Endothelial cell of umbilical vein (primary cell): ENCODE data around the gene OR4D1. TPM values are rescaled to one million over a fixed set of nuclear protein-coding genes. Genes with fewer than 3 reads are reported as not detected.

Experiments used
- BruUV-seq: library from RNA; stranded (reverse); fragments of 400-500 nt; replicated peaks from 2 replicates; lab custom pipeline; 2021; lab: Mats Ljungman, UMichigan
- CTCF ChIA-PET: fragments of 300-600, 350-600 bp; sonication (Branson Sonifier 250); formaldehyde crosslinking; loops from one replicate; lab custom pipeline; 2021; ENCODE audit warnings: antibody characterized with exemption, inconsistent platforms; lab: Charles Lee
- POLR2A ChIA-PET: fragments of 300-600, 350-600 bp; sonication (Branson Sonifier 250); formaldehyde crosslinking; loops from one replicate; lab custom pipeline; 2021; ENCODE audit warnings: antibody characterized with exemption, inconsistent platforms; lab: Charles Lee
- DNase-seq: peaks from one replicate; pipeline ENCODE4 v3.0.0-alpha.2; 2011; ENCODE audit warnings: low read depth, low spot score
- FAIRE-seq: peaks from 2 replicates; lab custom pipeline; 2011; peaks lifted over from hg19 to GRCh38; lab: Jason Lieb, UNC
- H2AFZ ChIP-seq: 2 replicates; pipeline ENCODE4 v1.6.0; 2012; ENCODE audit warnings: low read depth, low read length, control low read depth, inconsistent platforms
- H3K27ac ChIP-seq: 2 replicates; pipeline ENCODE4 v1.5.1; 2011; ENCODE audit warnings: low read depth, mild to moderate bottlenecking, control low read depth, low read length, moderate library complexity; ENCODE audit not compliant: insufficient read depth
- H3K27me3 ChIP-seq, 2 experiments: 2 replicates each; pipeline versions ENCODE4 v1.6.0 to v1.6.1; 2011; ENCODE audit warnings: low read length in 2 of 2, mixed read lengths in 1 of 2; ENCODE audit not compliant: control insufficient read depth in 2 of 2, insufficient read depth in 2 of 2
- H3K36me3 ChIP-seq, 2 experiments: 2 replicates in 1 of 2; 3 replicates in 1 of 2; pipeline ENCODE4 v1.5.1; 2011; ENCODE audit warnings: low read length in 2 of 2, mild to moderate bottlenecking in 1 of 2, moderate library complexity in 1 of 2; ENCODE audit not compliant: control insufficient read depth in 2 of 2, insufficient read depth in 2 of 2; ENCODE audit errors: extremely low read depth in 1 of 2
- H3K4me1 ChIP-seq: 3 replicates; pipeline ENCODE4 v1.5.1; 2011; ENCODE audit warnings: mild to moderate bottlenecking, low read length; ENCODE audit not compliant: control insufficient read depth, insufficient read depth; ENCODE audit errors: extremely low read depth
- H3K4me2 ChIP-seq: 2 replicates; pipeline ENCODE4 v1.6.1; 2011; ENCODE audit warnings: low read length, control low read depth, mixed read lengths; ENCODE audit not compliant: insufficient read depth
- H3K4me3 ChIP-seq, 3 experiments: fragments of 200-600 bp in 1 of 3; sonication (generic), shearing (Covaris generic) in 1 of 3; replicated peaks in 1 of 3; 2 replicates each; pipeline ENCODE4 v1.5.1; 2011 to 2016; ENCODE audit warnings: control low read depth in 3 of 3, low read length in 3 of 3, mild to moderate bottlenecking in 2 of 3, inconsistent platforms in 1 of 3, low read depth in 1 of 3, moderate library complexity in 1 of 3; ENCODE audit not compliant: insufficient read depth in 1 of 3
- H3K79me2 ChIP-seq: 2 replicates; pipeline ENCODE4 v1.6.0; 2012; ENCODE audit warnings: low read length, inconsistent platforms; ENCODE audit not compliant: control insufficient read depth, insufficient read depth
- H3K9ac ChIP-seq: replicated peaks from 2 replicates; pipeline ENCODE3; 2011; ENCODE audit warnings: low read length, control low read depth; ENCODE audit not compliant: insufficient read depth; ENCODE audit errors: extremely low read depth
- H3K9me1 ChIP-seq: replicated peaks from 3 replicates; pipeline ENCODE4 v1.6.0; 2011; ENCODE audit warnings: mild to moderate bottlenecking, low read length; ENCODE audit not compliant: control insufficient read depth, insufficient read depth; ENCODE audit errors: extremely low read depth
- H3K9me3 ChIP-seq: replicated peaks from 2 replicates; pipeline ENCODE4 v1.5.1; 2012; ENCODE audit warnings: low read length, inconsistent platforms; ENCODE audit not compliant: control insufficient read depth, insufficient read depth
- H4K20me1 ChIP-seq: replicated peaks from 2 replicates; pipeline ENCODE3; 2011; ENCODE audit warnings: mild to moderate bottlenecking, low read length; ENCODE audit not compliant: control insufficient read depth, insufficient read depth; ENCODE audit errors: extremely low read depth
- EZH2 ChIP-seq: IDR thresholded peaks from 2 replicates; pipeline ENCODE4 v1.6.1; 2012; ENCODE audit warnings: borderline replicate concordance, low read depth, mild to moderate bottlenecking, moderate library complexity, low read length, inconsistent platforms; ENCODE audit not compliant: severe bottlenecking
- FOS ChIP-seq: IDR thresholded peaks from 2 replicates; pipeline ENCODE4 v1.6.1; 2011; ENCODE audit warnings: mild to moderate bottlenecking, low read length, moderate library complexity, borderline replicate concordance; ENCODE audit not compliant: insufficient read depth
- GATA2 ChIP-seq: IDR thresholded peaks from 2 replicates; pipeline ENCODE4 v1.7.0; 2011; ENCODE audit warnings: low read depth, mild to moderate bottlenecking, moderate library complexity, mixed read lengths, low read length; ENCODE audit not compliant: insufficient read length, insufficient read depth
- JUN ChIP-seq: IDR thresholded peaks from 2 replicates; pipeline ENCODE4 v1.6.1; 2011; ENCODE audit warnings: borderline replicate concordance, low read depth; ENCODE audit not compliant: insufficient read length, insufficient read depth
- MYC ChIP-seq: IDR thresholded peaks from one replicate; pipeline ENCODE4 v1.6.1; 2011; ENCODE audit warnings: mild to moderate bottlenecking, low read depth, low read length
- POLR2A ChIP-seq: IDR thresholded peaks from 2 replicates; pipeline ENCODE4 v1.6.1; 2012; ENCODE audit warnings: low read depth, mild to moderate bottlenecking, control low read depth, low read length
- POLR2AphosphoS5 ChIP-seq: IDR thresholded peaks from 2 replicates; pipeline ENCODE4 v1.6.1; 2012; ENCODE audit warnings: low read depth, mild to moderate bottlenecking, control low read depth, low read length, moderate library complexity; ENCODE audit not compliant: insufficient read depth
- dilution Hi-C: fragments of 300-500 bp; cut with MboI; formaldehyde crosslinking; loops from one replicate; pipeline ENCODE4 v1.15.0; 2019; ENCODE audit warnings: low sequenced_read_pairs; ENCODE audit not compliant: extremely low pct_ligation_motif_present
- intact Hi-C: fragments of 100-400 bp; cut with micrococcal nuclease; formaldehyde crosslinking; loops from one replicate; pipeline ENCODE4 v1.10.0; 2022
- polyA plus RNA-seq, 4 experiments: library from polyadenylated mRNA; depleted of rRNA in 3 of 4; stranded (reverse) in 3 of 4; unstranded in 1 of 4; fragments of >200 nt; gene quantifications; 2 replicates each; pipeline versions ENCODE4 v1.2.1 to v1.2.3, GENCODE V29; 2011 to 2012; ENCODE audit warnings: missing spikeins in 1 of 4
- total RNA-seq: library from RNA; stranded (reverse); gene quantifications from 2 replicates; pipeline ENCODE4 v1.2.3, GENCODE V29; 2021
- TF ChIP-seq, protein P1 (sequence below), 2 donors: IDR thresholded peaks; 1 replicate in 1 of 2; 2 replicates in 1 of 2; pipeline ENCODE4 v1.5.1; 2011; ENCODE audit warnings: low read length in 2 of 2, mild to moderate bottlenecking in 2 of 2, moderate library complexity in 2 of 2, control low read depth in 1 of 2, inconsistent platforms in 1 of 2, low read depth in 1 of 2; ENCODE audit not compliant: insufficient read depth in 1 of 2; ENCODE audit errors: extremely low read depth in 1 of 2
- TF ChIP-seq, protein P2 (sequence below): IDR thresholded peaks from 2 replicates; pipeline ENCODE4 v1.6.1; 2011; ENCODE audit not compliant: insufficient read depth, insufficient read length

The OR4D1 gene
- total and polyA plus RNA-seq, 2 donors (not counting 3 experiments of a cell fraction or from before 2014, with no cell fraction given) = not detected

DNA sequence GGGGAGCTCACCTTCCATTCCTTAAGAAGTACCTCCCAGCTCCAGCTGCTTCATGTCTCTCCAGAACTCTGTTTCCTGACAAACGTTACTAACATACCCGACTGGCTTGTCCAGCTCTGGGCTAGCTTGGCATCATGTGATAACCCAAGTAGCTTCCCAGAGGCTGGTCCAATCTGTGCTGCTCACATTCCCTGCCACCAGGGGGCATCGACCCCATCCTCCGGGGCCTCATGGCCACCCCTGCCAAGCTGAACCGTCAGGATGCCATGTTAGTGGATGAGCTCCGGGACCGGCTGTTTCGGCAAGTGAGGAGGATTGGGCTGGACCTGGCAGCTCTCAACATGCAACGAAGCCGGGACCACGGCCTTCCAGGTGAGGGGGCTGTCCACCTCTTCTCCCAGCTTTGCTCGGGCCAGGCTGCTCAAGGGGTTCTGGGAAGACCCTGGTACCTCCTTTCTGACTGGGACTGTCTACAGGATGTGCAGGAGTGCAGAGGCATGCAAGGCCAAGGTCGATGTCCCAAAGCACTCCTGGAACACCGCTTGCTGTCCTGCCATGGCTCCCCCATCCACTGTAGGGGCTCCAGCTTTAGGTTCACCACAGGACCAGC is 51.9 kb downstream of the OR4D1 start:
- H3K27me3 ChIP-seq = peaks cover 0 to 3% of the 10 kb centered on the region in 2 experiments
- H3K79me2 ChIP-seq = no peaks in the 10 kb centered on the region
- BruUV-seq = no TSS peak
- no peaks in the 10 kb centered on the region for H3K36me3 ChIP-seq
- H3K27ac ChIP-seq = no peak overlapping the region
- dilution Hi-C loops (no loop called here), intact Hi-C loops (loop anchor here (1.0 to 5.0 kb wide), 2 partner anchors 47 to 247 kb away; no protein-coding TSS in a partner anchor)
- H3K9me1 ChIP-seq = no peaks in the 10 kb centered on the region
- CTCF ChIA-PET = interaction anchor here (0.6 to 3.3 kb wide), 17 partner anchors 10 to 250 kb away, joined by 3 to 21 read pairs (median 5); partner anchors contain the start of genes MKS1 and RNF43
- FAIRE-seq (peak; percentile 4), DNase-seq (peak; percentile 43)
- no peak overlapping the region for H3K4me3 ChIP-seq
- no peak overlapping the region for H3K4me2 ChIP-seq
- no peak overlapping the region for H3K9ac ChIP-seq
- no peak overlapping the region for H2AFZ ChIP-seq
- TF ChIP-seq, protein P1, sequence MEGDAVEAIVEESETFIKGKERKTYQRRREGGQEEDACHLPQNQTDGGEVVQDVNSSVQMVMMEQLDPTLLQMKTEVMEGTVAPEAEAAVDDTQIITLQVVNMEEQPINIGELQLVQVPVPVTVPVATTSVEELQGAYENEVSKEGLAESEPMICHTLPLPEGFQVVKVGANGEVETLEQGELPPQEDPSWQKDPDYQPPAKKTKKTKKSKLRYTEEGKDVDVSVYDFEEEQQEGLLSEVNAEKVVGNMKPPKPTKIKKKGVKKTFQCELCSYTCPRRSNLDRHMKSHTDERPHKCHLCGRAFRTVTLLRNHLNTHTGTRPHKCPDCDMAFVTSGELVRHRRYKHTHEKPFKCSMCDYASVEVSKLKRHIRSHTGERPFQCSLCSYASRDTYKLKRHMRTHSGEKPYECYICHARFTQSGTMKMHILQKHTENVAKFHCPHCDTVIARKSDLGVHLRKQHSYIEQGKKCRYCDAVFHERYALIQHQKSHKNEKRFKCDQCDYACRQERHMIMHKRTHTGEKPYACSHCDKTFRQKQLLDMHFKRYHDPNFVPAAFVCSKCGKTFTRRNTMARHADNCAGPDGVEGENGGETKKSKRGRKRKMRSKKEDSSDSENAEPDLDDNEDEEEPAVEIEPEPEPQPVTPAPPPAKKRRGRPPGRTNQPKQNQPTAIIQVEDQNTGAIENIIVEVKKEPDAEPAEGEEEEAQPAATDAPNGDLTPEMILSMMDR (IDR thresholded peaks at IDR 0.05; ENCODE audit: extremely low read depth in 1 of 2, insufficient read depth in 1 of 2, low read depth in 1 of 2, low read length in 2 of 2) = peak; percentile 65 to 75
- TF ChIP-seq GATA2 = no peak
- H4K20me1 ChIP-seq = no peaks in the 10 kb centered on the region
- no peaks in the 10 kb centered on the region for H3K9me3 ChIP-seq
- no peaks in the 10 kb centered on the region for H3K4me1 ChIP-seq
- POLR2A ChIA-PET = no interaction called here

DNA sequence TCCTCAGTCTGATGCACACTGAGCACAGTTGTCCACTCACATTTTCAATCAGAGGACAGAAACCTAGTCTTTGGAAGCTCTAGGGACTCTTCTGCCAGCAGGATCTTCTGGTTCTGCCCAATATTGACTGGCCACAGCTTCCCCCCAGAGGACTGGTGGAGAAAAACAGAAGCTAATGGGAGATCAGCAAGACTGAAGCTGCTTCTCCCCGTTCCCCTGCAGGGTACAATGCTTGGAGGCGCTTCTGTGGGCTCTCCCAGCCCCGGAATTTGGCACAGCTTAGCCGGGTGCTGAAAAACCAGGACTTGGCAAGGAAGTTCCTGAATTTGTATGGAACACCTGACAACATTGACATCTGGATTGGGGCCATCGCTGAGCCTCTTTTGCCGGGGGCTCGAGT is 54.7 kb downstream of the OR4D1 start:
- Histone ChIP-seq H3K4me3 (no peak overlapping the region), H3K4me2 (no peak overlapping the region), H4K20me1 (no peaks in the 10 kb centered on the region), H3K9me1 (no peaks in the 10 kb centered on the region), H3K27ac (no peak overlapping the region), H3K4me1 (no peaks in the 10 kb centered on the region), H3K9me3 (no peaks in the 10 kb centered on the region), H3K9ac (no peak overlapping the region), H3K36me3 (peaks cover 0 to 6% of the 10 kb centered on the region in 2 experiments), H3K79me2 (no peaks in the 10 kb centered on the region), H2AFZ (no peak overlapping the region), H3K27me3 (peaks cover 0 to 3% of the 10 kb centered on the region in 2 experiments)
- intact Hi-C loops = loop anchor here (5.0 kb wide), 1 partner anchor 44 kb away; no protein-coding TSS in a partner anchor
- dilution Hi-C loops = no loop called here
- TF ChIP-seq, protein P2, sequence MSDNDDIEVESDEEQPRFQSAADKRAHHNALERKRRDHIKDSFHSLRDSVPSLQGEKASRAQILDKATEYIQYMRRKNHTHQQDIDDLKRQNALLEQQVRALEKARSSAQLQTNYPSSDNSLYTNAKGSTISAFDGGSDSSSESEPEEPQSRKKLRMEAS = no peak
- TF ChIP-seq MYC (no peak), EZH2 (no peak), GATA2 (no peak), POLR2AphosphoS5 (no peak), JUN (no peak), FOS (no peak), POLR2A (no peak)
- TF ChIP-seq, protein P1 (IDR thresholded peaks at IDR 0.05; ENCODE audit: extremely low read depth in 1 of 2, insufficient read depth in 1 of 2, low read depth in 1 of 2, low read length in 2 of 2) = no peak
- no peak for FAIRE-seq
- ChIA-PET CTCF (no interaction called here), POLR2A (no interaction called here)
- no TSS peak for BruUV-seq
- DNase-seq = no peak
